Mesenteric fat pad (tissue), 1 donor: Measurements from ENCODE around the gene ENPP3. TPM values are rescaled to one million over a fixed set of nuclear protein-coding genes. Genes with fewer than 3 reads are reported as not detected.

ENCODE experiments used
- DNase-seq: peaks from one replicate; pipeline ENCODE4 v3.0.0-alpha.2; 2020; ENCODE audit warnings: low spot score
- microRNA-seq: library from miRNA; unstranded; fragments of <30 nt; microRNA quantifications from one replicate; pipeline ENCODE4 v1.2.0, GENCODE V29; 2020; ENCODE audit warnings: borderline number of aligned reads
- total RNA-seq: library from RNA; stranded (reverse); fragmentation: NEBNext Ultra II Directional; extraction: Animal tissue kit (Norgen Biotek cat#: 25700); gene quantifications from one replicate; pipeline ENCODE4 v1.2.1, GENCODE V29; 2021
- donor health status: DM: yes; HTN: yes; CAD: no.

The ENPP3 gene
- total RNA-seq, 1 donor from 2014 or later, result 0.48 TPM

GRCh38 chr6:131795366-131795765 lies 158.3 kb downstream of the ENPP3 start:
- no peak for DNase-seq

Small RNA genes within 50 kb of the gene (microRNA-seq; reads per million reads assigned to microRNA genes)
- not detected for gene MIR548H5

Other genes starting within 250 kb of the ENPP3 start
- 10.0 TPM for gene ARG1, start 64.1 kb upstream of the ENPP3 start, total RNA-seq
- 19.3 TPM for gene MED23, start 9.1 kb upstream of the ENPP3 start, total RNA-seq
- gene OR2A4, start 64.1 kb downstream of the ENPP3 start, total RNA-seq, result not detected
- not detected for gene CTAGE9, start 73.7 kb downstream of the ENPP3 start, total RNA-seq
- gene ENPP1, start 170.7 kb downstream of the ENPP3 start, total RNA-seq, result 32.1 TPM